K562 (cell line): ENCODE measurements around the gene ZNF529. TPM values are rescaled to one million over a fixed set of nuclear protein-coding genes. Genes with fewer than 3 reads are reported as not detected.

Experiments used
- ATAC-seq: fragments of 200-7000 bp; cut with Tn5 transposase; 3 replicates; pipeline ENCODE4 v1.9.1; 2020; ENCODE audit warnings: moderate library complexity
- BruUV-seq: library from RNA; stranded (reverse); fragments of 400-500 nt; replicated peaks from 2 replicates; lab custom pipeline; 2021; lab: Mats Ljungman, UMichigan
- CTCF ChIA-PET: fragments of 300-600 bp; formaldehyde crosslinking; extraction: SDS; loops from one replicate; lab custom pipeline; 2021; ENCODE audit warnings: low intra/inter-chr PET ratio; lab: Yijun Ruan, JAX
- POLR2A ChIA-PET: fragments of 300-600, 350-650 bp; sonication (Branson Sonifier 250); formaldehyde crosslinking; extraction: SDS; loops from one replicate; lab custom pipeline; 2021; ENCODE audit warnings: antibody characterized with exemption, inconsistent platforms; lab: Yijun Ruan, JAX
- DNase-seq, 4 experiments: peaks; one replicate each; pipeline versions ENCODE4 v3.0.0 to v3.0.0-alpha.2; 2011 to 2018; ENCODE audit warnings: low spot score in 3 of 4, mixed read lengths in 3 of 4; ENCODE audit errors: extremely low read depth in 1 of 4
- FAIRE-seq: peaks from 2 replicates; lab custom pipeline; 2011; peaks lifted over from hg19 to GRCh38; lab: Jason Lieb, UNC
- H2AFZ ChIP-seq: 2 replicates; pipeline ENCODE4 v1.6.0; 2011; ENCODE audit warnings: low read depth, low read length, control low read depth, inconsistent platforms
- H3K27ac ChIP-seq: fragments of 200-600 bp; 3 replicates; pipeline ENCODE4 v1.8.0; 2011; ENCODE audit warnings: low read depth, mild to moderate bottlenecking, control low read depth, inconsistent platforms, low read length, moderate library complexity, mixed read lengths; ENCODE audit errors: extremely low read depth
- H3K27me3 ChIP-seq, 2 experiments: fragments of 300-600 bp in 1 of 2; 2 replicates in 1 of 2; 3 replicates in 1 of 2; pipeline versions ENCODE4 v1.6.0 to v1.8.0; 2011; ENCODE audit warnings: inconsistent platforms in 2 of 2, low read length in 2 of 2, mild to moderate bottlenecking in 1 of 2, mixed read lengths in 1 of 2, moderate library complexity in 1 of 2; ENCODE audit not compliant: control insufficient read depth in 2 of 2, insufficient read depth in 2 of 2
- H3K36me3 ChIP-seq: fragments of 300-600 bp; 3 replicates; pipeline ENCODE4 v1.8.0; 2011; ENCODE audit warnings: mild to moderate bottlenecking, low read length, inconsistent platforms; ENCODE audit not compliant: control insufficient read depth, insufficient read depth
- H3K4me1 ChIP-seq, 2 experiments: fragments of 200-600 bp in 1 of 2; replicated peaks in 1 of 2; 2 replicates in 1 of 2; 3 replicates in 1 of 2; pipeline versions ENCODE4 v1.5.1 to v1.8.0; 2011; ENCODE audit warnings: inconsistent platforms in 2 of 2, low read length in 2 of 2, mild to moderate bottlenecking in 1 of 2, mixed read lengths in 1 of 2, moderate library complexity in 1 of 2; ENCODE audit not compliant: control insufficient read depth in 2 of 2, insufficient read depth in 2 of 2
- H3K4me2 ChIP-seq: 2 replicates; pipeline ENCODE4 v1.6.1; 2011; ENCODE audit warnings: low read length, control low read depth, inconsistent platforms, mixed read lengths; ENCODE audit not compliant: insufficient read depth
- H3K4me3 ChIP-seq: fragments of 200-600 bp; sonication (generic), shearing (Covaris generic); 2 replicates; pipeline ENCODE4 v1.5.1; 2016; ENCODE audit warnings: control low read depth, inconsistent platforms
- H3K79me2 ChIP-seq: fragments of 200-600 bp; 3 replicates; pipeline ENCODE4 v1.8.0; 2011; ENCODE audit warnings: low read length, inconsistent platforms; ENCODE audit not compliant: control insufficient read depth, insufficient read depth
- H3K9ac ChIP-seq, 2 experiments: 2 replicates each; pipeline versions ENCODE4 v1.6.0 to v1.6.1; 2011; ENCODE audit warnings: low read depth in 2 of 2, low read length in 2 of 2, control low read depth in 1 of 2, inconsistent platforms in 1 of 2, mild to moderate bottlenecking in 1 of 2, mixed read lengths in 1 of 2; ENCODE audit not compliant: insufficient read depth in 1 of 2
- H3K9me1 ChIP-seq: one replicate; pipeline ENCODE4 v1.6.0; 2011; ENCODE audit warnings: inconsistent platforms, mild to moderate bottlenecking, low read length, moderate library complexity; ENCODE audit not compliant: control insufficient read depth, insufficient read depth
- H3K9me3 ChIP-seq: replicated peaks from 2 replicates; pipeline ENCODE4 v1.5.1; 2011; ENCODE audit warnings: low read depth, low read length, inconsistent platforms; ENCODE audit not compliant: control insufficient read depth, insufficient read depth
- H4K20me1 ChIP-seq: replicated peaks from 2 replicates; pipeline ENCODE4 v1.6.1; 2011; ENCODE audit warnings: low read length, inconsistent platforms, mixed read lengths; ENCODE audit not compliant: control insufficient read depth, insufficient read depth
- CSDE1 ChIP-seq, 2 experiments: fragments of 450-650 bp; IDR thresholded peaks; 2 replicates each; pipeline ENCODE4 v1.6.1; 2016; ENCODE audit warnings: mild to moderate bottlenecking in 1 of 2
- ELF2 ChIP-seq: fragments of 250-450 bp; sonication (Bioruptor Pico); IDR thresholded peaks from 2 replicates; pipeline ENCODE4 v1.5.0; 2021; ENCODE audit warnings: mild to moderate bottlenecking
- ERF ChIP-seq: fragments of 450-650 bp; formaldehyde crosslinking; IDR thresholded peaks from 2 replicates; pipeline ENCODE4 v1.4.0; 2020; ENCODE audit warnings: mild to moderate bottlenecking, mixed read lengths
- FOXA3 ChIP-seq, 2 experiments: fragments of 450-650 bp in 1 of 2; sonication (generic) in 1 of 2; formaldehyde crosslinking; IDR thresholded peaks in 1 of 2; conservative IDR thresholded peaks in 1 of 2; 2 replicates each; pipeline versions ENCODE4 v1.4.0 to v1.8.0; 2020 to 2022; ENCODE audit warnings: mild to moderate bottlenecking in 2 of 2, missing genetic modification reagents in 1 of 2
- FOXK1 ChIP-seq: sonication (generic); formaldehyde crosslinking; IDR thresholded peaks from 2 replicates; pipeline ENCODE4 v1.8.0; 2022; ENCODE audit warnings: missing genetic modification reagents, mild to moderate bottlenecking, borderline replicate concordance
- MCM5 ChIP-seq: fragments of 450-650 bp; IDR thresholded peaks from 2 replicates; pipeline ENCODE4 v1.6.1; 2016; ENCODE audit warnings: low read depth
- MTF1 ChIP-seq: fragments of 250-450 bp; sonication (Bioruptor Pico); IDR thresholded peaks from 2 replicates; pipeline ENCODE4 v1.9.0; 2021; ENCODE audit warnings: moderate library complexity, mild to moderate bottlenecking, inconsistent platforms, borderline replicate concordance
- RBM17 ChIP-seq: fragments of 200-400 bp; formaldehyde crosslinking; IDR thresholded peaks from 2 replicates; pipeline ENCODE4 v1.6.1; 2017; ENCODE audit warnings: low read depth, mild to moderate bottlenecking, low read length, borderline replicate concordance
- SIN3A ChIP-seq, 2 experiments: fragments of 150-350 bp in 1 of 2; IDR thresholded peaks; 2 replicates each; pipeline ENCODE4 v1.6.1; 2011 to 2016; ENCODE audit warnings: borderline replicate concordance in 2 of 2, low read depth in 2 of 2, low read length in 2 of 2, mild to moderate bottlenecking in 2 of 2, moderate library complexity in 2 of 2; ENCODE audit not compliant: control insufficient read depth in 1 of 2
- U2AF2 ChIP-seq: fragments of 200-400 bp; formaldehyde crosslinking; optimal IDR thresholded peaks from 2 replicates; pipeline ENCODE3; 2017; ENCODE audit warnings: low read depth, mild to moderate bottlenecking, low read length
- WGBS: fragments of 100-300 bp; shearing (Covaris generic); methylation state at CpG from one replicate; pipeline ENCODE4 v1.1.6; 2016; ENCODE audit warnings: low coverage, mixed read lengths; ENCODE audit not compliant: insufficient coverage; ENCODE audit errors: missing lambda C conversion rate; 5-methylcytosine and 5-hydroxymethylcytosine counted together
- in situ Hi-C: fragments of 300-500 bp; cut with MboI; formaldehyde crosslinking; loops from 4 replicates; pipeline ENCODE4 v1.15.0; 2018; ENCODE audit warnings: inconsistent platforms, mixed read lengths
- intact Hi-C: fragments of 100-400 bp; cut with micrococcal nuclease; formaldehyde crosslinking; loops from 2 replicates; pipeline ENCODE4 v1.14.2; 2022
- polyA plus RNA-seq, 8 experiments: library from polyadenylated mRNA; depleted of rRNA in 4 of 8; stranded (reverse) in 5 of 8; unstranded in 3 of 8; fragments of >200 nt; fragmentation: Nextera tagmentation in 2 of 8; fragmentation: Illumina TruSeq in 1 of 8; extraction: Ambion mirVana in 2 of 8; extraction: Trizol in 1 of 8; gene quantifications; 2 replicates each; pipeline versions ENCODE4 v1.2.1 to v1.2.3, GENCODE V29; 2011 to 2014; ENCODE audit warnings: inconsistent platforms in 1 of 8, missing spikeins in 1 of 8
- total RNA-seq, 7 experiments: library from RNA; depleted of rRNA in 6 of 7; stranded (reverse); fragments of >200 nt in 6 of 7; fragmentation: Illumina TruSeq in 2 of 7; extraction: Trizol in 2 of 7; gene quantifications; 2 replicates each; pipeline versions ENCODE4 v1.2.1 to v1.2.3, GENCODE V29; 2011 to 2021; ENCODE audit warnings: low replicate concordance in 1 of 7
- TF ChIP-seq, protein P1 (sequence below): fragments of 250-450 bp; sonication (Bioruptor Pico); IDR thresholded peaks from 2 replicates; pipeline ENCODE4 v1.5.0; 2020; ENCODE audit warnings: mild to moderate bottlenecking
- TF ChIP-seq, protein P2 (sequence below): sonication (generic); formaldehyde crosslinking; IDR thresholded peaks from 2 replicates; pipeline ENCODE4 v1.4.0; 2020; ENCODE audit warnings: mild to moderate bottlenecking, missing genetic modification reagents
- TF ChIP-seq, protein P3 (sequence below): fragments of 450-650 bp; conservative IDR thresholded peaks from 2 replicates; pipeline ENCODE4 v1.6.1; 2016; ENCODE audit warnings: missing genetic modification characterization, low read depth, mild to moderate bottlenecking, missing compliant biosample characterization, moderate library complexity

The ZNF529 gene
- total and polyA plus RNA-seq, 9 of the 15 experiments (the other 6 are each of a cell fraction or from before 2014, with no cell fraction given): 2.4 to 12.6 (median 6.3) TPM

- ChIA-PET POLR2A (no interaction called here), CTCF (no interaction called here)
- WGBS: 34% methylated on average over 39 of the region's 73 CpGs
- no TSS peak for BruUV-seq
- Histone ChIP-seq H3K4me1 (no peaks in the 10 kb centered on the region), H3K9me1 (no peaks in the 10 kb centered on the region), H3K27ac (no peak within 1 kb of the TSS), H3K4me2 (no peak within 1 kb of the TSS), H3K9ac (no peak within 1 kb of the TSS), H3K27me3 (no peaks in the 10 kb centered on the region), H3K9me3 (no peaks in the 10 kb centered on the region), H4K20me1 (no peaks in the 10 kb centered on the region), H3K4me3 (no peak within 1 kb of the TSS), H3K79me2 (no peaks in the 10 kb centered on the region), H3K36me3 (no peaks in the 10 kb centered on the region), H2AFZ (no peak within 1 kb of the TSS)
- intact Hi-C loops: no loop called here
- DNase-seq: no peak
- no peak for ATAC-seq
- in situ Hi-C loops: no loop called here
- TF ChIP-seq, protein P1, sequence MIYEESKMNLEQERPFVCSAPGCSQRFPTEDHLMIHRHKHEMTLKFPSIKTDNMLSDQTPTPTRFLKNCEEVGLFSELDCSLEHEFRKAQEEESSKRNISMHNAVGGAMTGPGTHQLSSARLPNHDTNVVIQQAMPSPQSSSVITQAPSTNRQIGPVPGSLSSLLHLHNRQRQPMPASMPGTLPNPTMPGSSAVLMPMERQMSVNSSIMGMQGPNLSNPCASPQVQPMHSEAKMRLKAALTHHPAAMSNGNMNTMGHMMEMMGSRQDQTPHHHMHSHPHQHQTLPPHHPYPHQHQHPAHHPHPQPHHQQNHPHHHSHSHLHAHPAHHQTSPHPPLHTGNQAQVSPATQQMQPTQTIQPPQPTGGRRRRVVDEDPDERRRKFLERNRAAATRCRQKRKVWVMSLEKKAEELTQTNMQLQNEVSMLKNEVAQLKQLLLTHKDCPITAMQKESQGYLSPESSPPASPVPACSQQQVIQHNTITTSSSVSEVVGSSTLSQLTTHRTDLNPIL (CRISPR knock-in tag): no peak
- no peak for TF ChIP-seq RBM17
- no peak for TF ChIP-seq MTF1 (CRISPR knock-in tag)
- no peak for TF ChIP-seq FOXA3 (CRISPR knock-in tag; conservative IDR thresholded peaks at IDR 0.05 in 1 of 2, IDR thresholded peaks at IDR 0.05 in 1 of 2)
- no peak for TF ChIP-seq CSDE1 (IDR thresholded peaks at IDR 0.05)
- no peak for TF ChIP-seq MCM5
- TF ChIP-seq U2AF2: no peak
- TF ChIP-seq, protein P2, sequence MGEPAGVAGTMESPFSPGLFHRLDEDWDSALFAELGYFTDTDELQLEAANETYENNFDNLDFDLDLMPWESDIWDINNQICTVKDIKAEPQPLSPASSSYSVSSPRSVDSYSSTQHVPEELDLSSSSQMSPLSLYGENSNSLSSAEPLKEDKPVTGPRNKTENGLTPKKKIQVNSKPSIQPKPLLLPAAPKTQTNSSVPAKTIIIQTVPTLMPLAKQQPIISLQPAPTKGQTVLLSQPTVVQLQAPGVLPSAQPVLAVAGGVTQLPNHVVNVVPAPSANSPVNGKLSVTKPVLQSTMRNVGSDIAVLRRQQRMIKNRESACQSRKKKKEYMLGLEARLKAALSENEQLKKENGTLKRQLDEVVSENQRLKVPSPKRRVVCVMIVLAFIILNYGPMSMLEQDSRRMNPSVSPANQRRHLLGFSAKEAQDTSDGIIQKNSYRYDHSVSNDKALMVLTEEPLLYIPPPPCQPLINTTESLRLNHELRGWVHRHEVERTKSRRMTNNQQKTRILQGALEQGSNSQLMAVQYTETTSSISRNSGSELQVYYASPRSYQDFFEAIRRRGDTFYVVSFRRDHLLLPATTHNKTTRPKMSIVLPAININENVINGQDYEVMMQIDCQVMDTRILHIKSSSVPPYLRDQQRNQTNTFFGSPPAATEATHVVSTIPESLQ: no peak
- no peak for TF ChIP-seq SIN3A (IDR thresholded peaks at IDR 0.05; ENCODE audit: borderline replicate concordance in 2 of 2, control insufficient read depth in 1 of 2, low read depth in 2 of 2, low read length in 2 of 2)
- TF ChIP-seq ERF (CRISPR knock-in tag): no peak
- no peak for TF ChIP-seq FOXK1 (CRISPR knock-in tag)
- TF ChIP-seq, protein P3, sequence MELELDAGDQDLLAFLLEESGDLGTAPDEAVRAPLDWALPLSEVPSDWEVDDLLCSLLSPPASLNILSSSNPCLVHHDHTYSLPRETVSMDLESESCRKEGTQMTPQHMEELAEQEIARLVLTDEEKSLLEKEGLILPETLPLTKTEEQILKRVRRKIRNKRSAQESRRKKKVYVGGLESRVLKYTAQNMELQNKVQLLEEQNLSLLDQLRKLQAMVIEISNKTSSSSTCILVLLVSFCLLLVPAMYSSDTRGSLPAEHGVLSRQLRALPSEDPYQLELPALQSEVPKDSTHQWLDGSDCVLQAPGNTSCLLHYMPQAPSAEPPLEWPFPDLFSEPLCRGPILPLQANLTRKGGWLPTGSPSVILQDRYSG (tag): no peak
- TF ChIP-seq ELF2 (CRISPR knock-in tag): no peak
- FAIRE-seq: no peak
These were observed 32.2 kb upstream of the ZNF529 start, which contains the start of gene ZNF382 for GRCh38 chr19:36605101-36605876. ZNF382 (plus strand) TSS chr19:36605313; CDS start chr19:36609915, 4,602 bp downstream.
